ENCODE results near the gene NEMP2.

DNA sequence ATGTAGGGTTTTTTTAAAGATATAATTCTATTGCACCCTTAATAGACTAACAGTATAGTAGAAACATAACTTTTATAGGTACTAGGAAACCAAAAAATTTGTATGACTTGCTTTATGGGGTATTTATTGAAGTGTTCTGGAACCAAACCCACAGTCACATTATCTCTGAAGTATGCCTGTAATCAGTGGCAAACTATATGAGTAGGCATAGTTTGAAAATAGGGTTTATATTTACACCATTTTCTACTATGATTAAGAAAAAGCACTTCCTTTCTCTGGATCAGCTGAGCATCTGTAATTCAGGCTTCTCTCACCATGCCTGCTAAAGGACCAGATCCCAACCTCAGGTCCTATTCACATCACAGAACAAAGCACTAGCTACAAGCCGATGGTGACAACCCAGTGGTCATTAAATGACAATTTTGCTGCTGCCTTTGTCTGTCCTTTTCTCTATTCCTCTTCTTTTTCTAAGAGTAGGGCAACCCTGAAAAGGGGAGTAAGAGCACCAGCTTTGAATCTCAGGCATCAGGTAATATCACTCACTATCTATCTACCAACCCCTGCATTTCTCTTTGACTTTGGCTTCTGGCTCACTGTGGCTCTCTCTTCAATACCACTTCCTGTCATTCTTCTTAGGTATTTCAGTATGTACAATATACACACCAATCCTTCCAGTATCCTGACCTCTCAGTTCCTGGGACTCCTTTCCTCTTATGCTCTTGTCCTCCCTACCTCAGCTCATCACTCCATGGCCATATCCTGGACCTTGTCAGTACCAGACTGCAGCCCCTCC is 14.4 kb downstream of the NEMP2 start:
- TF ChIP-seq, protein P1, sequence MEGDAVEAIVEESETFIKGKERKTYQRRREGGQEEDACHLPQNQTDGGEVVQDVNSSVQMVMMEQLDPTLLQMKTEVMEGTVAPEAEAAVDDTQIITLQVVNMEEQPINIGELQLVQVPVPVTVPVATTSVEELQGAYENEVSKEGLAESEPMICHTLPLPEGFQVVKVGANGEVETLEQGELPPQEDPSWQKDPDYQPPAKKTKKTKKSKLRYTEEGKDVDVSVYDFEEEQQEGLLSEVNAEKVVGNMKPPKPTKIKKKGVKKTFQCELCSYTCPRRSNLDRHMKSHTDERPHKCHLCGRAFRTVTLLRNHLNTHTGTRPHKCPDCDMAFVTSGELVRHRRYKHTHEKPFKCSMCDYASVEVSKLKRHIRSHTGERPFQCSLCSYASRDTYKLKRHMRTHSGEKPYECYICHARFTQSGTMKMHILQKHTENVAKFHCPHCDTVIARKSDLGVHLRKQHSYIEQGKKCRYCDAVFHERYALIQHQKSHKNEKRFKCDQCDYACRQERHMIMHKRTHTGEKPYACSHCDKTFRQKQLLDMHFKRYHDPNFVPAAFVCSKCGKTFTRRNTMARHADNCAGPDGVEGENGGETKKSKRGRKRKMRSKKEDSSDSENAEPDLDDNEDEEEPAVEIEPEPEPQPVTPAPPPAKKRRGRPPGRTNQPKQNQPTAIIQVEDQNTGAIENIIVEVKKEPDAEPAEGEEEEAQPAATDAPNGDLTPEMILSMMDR (conservative IDR thresholded peaks at IDR 0.05; ENCODE audit: low read depth, low read length) = no peak
- TF ChIP-seq SMC3 (IDR thresholded peaks at IDR 0.05; ENCODE audit: low read depth, low read length) = no peak
